GM12878 (cell line): ENCODE results near the gene NPLOC4. TPM values are rescaled to one million over a fixed set of nuclear protein-coding genes. Genes with fewer than 3 reads are reported as not detected.

ENCODE experiments used
- ATAC-seq: fragments of 200-7000 bp; cut with Tn5 transposase; 3 replicates; pipeline ENCODE4 v1.9.1; 2020; ENCODE audit warnings: mild to moderate bottlenecking, moderate library complexity
- BruUV-seq: library from RNA; stranded (reverse); fragments of 400-500 nt; replicated peaks from 2 replicates; lab custom pipeline; 2021; lab: Mats Ljungman, UMichigan
- CTCF ChIA-PET: fragments of 300-600 bp; sonication (Branson Sonifier 250); formaldehyde crosslinking; extraction: SDS; loops from one replicate; lab custom pipeline; 2021; ENCODE audit warnings: inconsistent platforms; lab: Yijun Ruan, JAX
- POLR2A ChIA-PET: fragments of 350-600 bp; formaldehyde crosslinking; extraction: SDS; loops from one replicate; lab custom pipeline; 2021; ENCODE audit warnings: inconsistent platforms; lab: Charles Lee
- RAD21 ChIA-PET: fragments of 300-600 bp; sonication (Branson Sonifier 250); formaldehyde crosslinking; loops from one replicate; lab custom pipeline; 2023; ENCODE audit warnings: antibody characterized with exemption; ENCODE audit not compliant: unreplicated experiment; lab: Charles Lee
- SMC1A ChIA-PET: fragments of 300-600 bp; sonication (Branson Sonifier 250); formaldehyde crosslinking; loops from one replicate; lab custom pipeline; 2023; ENCODE audit not compliant: unreplicated experiment, uncharacterized antibody; lab: Charles Lee
- DNase-seq: peaks from one replicate; pipeline ENCODE4 v3.0.0-alpha.2; 2011; ENCODE audit warnings: low read depth, low spot score
- FAIRE-seq: peaks from 3 replicates; lab custom pipeline; 2011; peaks lifted over from hg19 to GRCh38; lab: Jason Lieb, UNC
- H2AFZ ChIP-seq: 2 replicates; pipeline ENCODE4 v1.6.0; 2011; ENCODE audit warnings: low read depth, low read length, control low read depth; ENCODE audit not compliant: control insufficient read depth
- H3K27ac ChIP-seq: 2 replicates; pipeline ENCODE4 v1.5.1; 2011; ENCODE audit warnings: control low read depth; ENCODE audit not compliant: control insufficient read depth, insufficient read depth
- H3K27me3 ChIP-seq, 2 experiments: replicated peaks in 1 of 2; 2 replicates each; pipeline versions ENCODE4 v1.6.0 to v1.6.1; 2011; ENCODE audit warnings: low read length in 1 of 2; ENCODE audit not compliant: control insufficient read depth in 2 of 2, insufficient read depth in 2 of 2
- H3K36me3 ChIP-seq, 2 experiments: 2 replicates each; pipeline ENCODE4 v1.5.1; 2011; ENCODE audit warnings: low read length in 1 of 2; ENCODE audit not compliant: control insufficient read depth in 2 of 2, insufficient read depth in 2 of 2
- H3K4me1 ChIP-seq: 2 replicates; pipeline ENCODE4 v1.6.1; 2011; ENCODE audit warnings: mild to moderate bottlenecking, low read length, moderate library complexity, mixed read lengths; ENCODE audit not compliant: control insufficient read depth, insufficient read depth
- H3K4me2 ChIP-seq: 2 replicates; pipeline ENCODE4 v1.6.0; 2011; ENCODE audit warnings: control low read depth; ENCODE audit not compliant: control insufficient read depth, insufficient read depth
- H3K4me3 ChIP-seq: fragments of 200-600 bp; sonication (generic); 2 replicates; pipeline ENCODE4 v1.5.1; 2016
- H3K79me2 ChIP-seq: 2 replicates; pipeline ENCODE4 v1.6.0; 2011; ENCODE audit warnings: low read length; ENCODE audit not compliant: control insufficient read depth, insufficient read depth
- H3K9ac ChIP-seq: 2 replicates; pipeline ENCODE4 v1.8.0; 2011; ENCODE audit warnings: low read length, control low read depth, mixed read lengths; ENCODE audit not compliant: control insufficient read depth, insufficient read depth
- H3K9me3 ChIP-seq: replicated peaks from 3 replicates; pipeline ENCODE4 v1.5.1; 2011; ENCODE audit warnings: mild to moderate bottlenecking, low read length; ENCODE audit not compliant: control insufficient read depth, insufficient read depth
- H4K20me1 ChIP-seq: 2 replicates; pipeline ENCODE4 v1.6.0; 2011; ENCODE audit not compliant: control insufficient read depth, insufficient read depth
- DPF2 ChIP-seq: fragments of 450-650 bp; IDR thresholded peaks from 2 replicates; pipeline ENCODE4 v1.6.1; 2017; ENCODE audit warnings: mild to moderate bottlenecking
- EZH2 ChIP-seq: IDR thresholded peaks from 2 replicates; pipeline ENCODE4 v1.6.1; 2012; ENCODE audit warnings: low read depth, mild to moderate bottlenecking, control low read depth, inconsistent platforms, low read length, borderline replicate concordance; ENCODE audit not compliant: control insufficient read depth
- FOXK2 ChIP-seq: fragments of 450-650 bp; IDR thresholded peaks from 2 replicates; pipeline ENCODE4 v1.6.1; 2017; ENCODE audit warnings: mild to moderate bottlenecking, moderate library complexity
- IRF4 ChIP-seq: IDR thresholded peaks from 2 replicates; pipeline ENCODE4 v1.6.1; 2011; ENCODE audit warnings: low read depth, low read length
- NFYA ChIP-seq: IDR thresholded peaks from 2 replicates; pipeline ENCODE4 v1.6.1; 2011; ENCODE audit warnings: low read depth, mild to moderate bottlenecking, low read length, improper control_type of control experiment, borderline replicate concordance
- NR2C2 ChIP-seq: IDR thresholded peaks from 2 replicates; pipeline ENCODE4 v1.6.1; 2011; ENCODE audit warnings: borderline replicate concordance, low read depth; ENCODE audit not compliant: control insufficient read depth, insufficient read length
- PAX5 ChIP-seq: IDR thresholded peaks from 2 replicates; pipeline ENCODE4 v1.6.1; 2011; ENCODE audit warnings: low read depth, low read length, borderline replicate concordance
- RAD21 ChIP-seq: IDR thresholded peaks from 2 replicates; pipeline ENCODE4 v1.6.1; 2011; ENCODE audit warnings: mild to moderate bottlenecking, low read depth, low read length, moderate library complexity; ENCODE audit not compliant: insufficient read depth
- TCF7 ChIP-seq: IDR thresholded peaks from 2 replicates; pipeline ENCODE4 v1.6.1; 2014; ENCODE audit warnings: antibody characterized with exemption, borderline replicate concordance
- YY1 ChIP-seq: IDR thresholded peaks from 2 replicates; pipeline ENCODE4 v1.6.1; 2011; ENCODE audit warnings: low read depth, mild to moderate bottlenecking, low read length
- WGBS: methylation state at CpG from one replicate; pipeline ENCODE4 v1.1.6; 2016; ENCODE audit warnings: low lambda C conversion rate; ENCODE audit not compliant: insufficient replicate concordance, insufficient coverage; ENCODE audit errors: missing lambda C conversion rate; 5-methylcytosine and 5-hydroxymethylcytosine counted together
- in situ Hi-C: fragments of 300-500 bp; cut with MboI; formaldehyde crosslinking; loops from 9 replicates; pipeline ENCODE4 v1.14.3; 2018; ENCODE audit warnings: mixed read lengths
- intact Hi-C: fragments of 100-400 bp; cut with micrococcal nuclease; formaldehyde crosslinking; loops from one replicate; pipeline ENCODE4 v1.14.2; 2022; ENCODE audit not compliant: unreplicated experiment
- polyA plus RNA-seq, 11 experiments: library from polyadenylated mRNA; depleted of rRNA in 4 of 11; unstranded in 6 of 11; stranded (reverse) in 5 of 11; fragments of >200 nt; fragmentation: Nextera tagmentation in 4 of 11; fragmentation: Illumina TruSeq in 1 of 11; extraction: Ambion mirVana in 4 of 11; extraction: Trizol in 1 of 11; gene quantifications; 1 replicate in 1 of 11; 2 replicates in 10 of 11; pipeline versions ENCODE4 v1.2.1 to v1.2.3, GENCODE V29; 2011 to 2016; ENCODE audit warnings: inconsistent platforms in 2 of 11, missing spikeins in 2 of 11, low read depth in 1 of 11
- total RNA-seq, 4 experiments: library from RNA; depleted of rRNA in 3 of 4; stranded (reverse); fragments of >200 nt in 3 of 4; fragmentation: Illumina TruSeq in 1 of 4; extraction: Trizol in 1 of 4; gene quantifications; 2 replicates each; pipeline versions ENCODE4 v1.2.1 to v1.2.3, GENCODE V29; 2013 to 2021
- TF ChIP-seq, protein P1 (sequence below): fragments of 450-650 bp; IDR thresholded peaks from 2 replicates; pipeline ENCODE4 v1.6.1; 2018; ENCODE audit warnings: borderline replicate concordance, mild to moderate bottlenecking; ENCODE audit not compliant: partially characterized antibody

The NPLOC4 gene
- total and polyA plus RNA-seq, 10 of the 15 experiments (the other 5 are each of a cell fraction or from before 2014, with no cell fraction given), result 1.5 to 83.7 (median 45.8) TPM

GRCh38 chr17:81641825-81642489, 5.0 kb upstream of the NPLOC4 start:
- Histone ChIP-seq H3K79me2 (no peaks in the 10 kb centered on the region), H4K20me1 (no peaks in the 10 kb centered on the region), H3K27me3 (no peaks in the 10 kb centered on the region), H2AFZ (no peak overlapping the region), H3K27ac (no peak overlapping the region), H3K9me3 (no peaks in the 10 kb centered on the region), H3K4me3 (no peak overlapping the region), H3K9ac (no peak overlapping the region), H3K36me3 (no peaks in the 10 kb centered on the region), H3K4me1 (no peaks in the 10 kb centered on the region), H3K4me2 (no peak overlapping the region)
- ChIA-PET RAD21 (no interaction called here), POLR2A (interaction anchor here (1.0 kb wide), 1 partner anchor 125 kb away, joined by 3 read pairs; no protein-coding TSS in a partner anchor), CTCF (no interaction called here), SMC1A (no interaction called here)
- DNase-seq (no peak), ATAC-seq (no peak; the same call in 2 of the 3 replicates), FAIRE-seq (no peak)
- TF ChIP-seq EZH2, result no peak
- TF ChIP-seq TCF7, result no peak
- no peak for TF ChIP-seq PAX5
- no peak for TF ChIP-seq NR2C2
- TF ChIP-seq RAD21, result no peak
- no peak for TF ChIP-seq NFYA
- TF ChIP-seq YY1, result no peak
- TF ChIP-seq, protein P1, sequence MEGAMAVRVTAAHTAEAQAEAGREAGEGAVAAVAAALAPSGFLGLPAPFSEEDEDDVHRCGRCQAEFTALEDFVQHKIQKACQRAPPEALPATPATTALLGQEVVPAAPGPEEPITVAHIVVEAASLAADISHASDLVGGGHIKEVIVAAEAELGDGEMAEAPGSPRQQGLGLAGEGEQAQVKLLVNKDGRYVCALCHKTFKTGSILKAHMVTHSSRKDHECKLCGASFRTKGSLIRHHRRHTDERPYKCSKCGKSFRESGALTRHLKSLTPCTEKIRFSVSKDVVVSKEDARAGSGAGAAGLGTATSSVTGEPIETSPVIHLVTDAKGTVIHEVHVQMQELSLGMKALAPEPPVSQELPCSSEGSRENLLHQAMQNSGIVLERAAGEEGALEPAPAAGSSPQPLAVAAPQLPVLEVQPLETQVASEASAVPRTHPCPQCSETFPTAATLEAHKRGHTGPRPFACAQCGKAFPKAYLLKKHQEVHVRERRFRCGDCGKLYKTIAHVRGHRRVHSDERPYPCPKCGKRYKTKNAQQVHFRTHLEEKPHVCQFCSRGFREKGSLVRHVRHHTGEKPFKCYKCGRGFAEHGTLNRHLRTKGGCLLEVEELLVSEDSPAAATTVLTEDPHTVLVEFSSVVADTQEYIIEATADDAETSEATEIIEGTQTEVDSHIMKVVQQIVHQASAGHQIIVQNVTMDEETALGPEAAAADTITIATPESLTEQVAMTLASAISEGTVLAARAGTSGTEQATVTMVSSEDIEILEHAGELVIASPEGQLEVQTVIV, result no peak
- no peak for TF ChIP-seq FOXK2
- no peak for TF ChIP-seq DPF2
- no peak for TF ChIP-seq IRF4
- WGBS, result 52% methylated on average over 15 of the region's 17 CpGs
- no TSS peak for BruUV-seq
- in situ Hi-C loops (no loop called here), intact Hi-C loops (no loop called here)
